Activated CD4-positive, alpha-beta T cell treated with anti-CD3 and anti-CD28 coated beads for 48 hours (primary cell): ENCODE measurements around the gene ALG2.
"Not testable (repeated sequence)": the region's sequence is repeated elsewhere in the genome, so short reads cannot be mapped to it uniquely, and the experiment has no call there.

Experiments
- DNase-seq: peaks from one replicate; pipeline ENCODE4 v3.0.0-alpha.2; 2020

The ALG2 gene

GRCh38 chr9:99237356-99237755 is 15.6 kb upstream of the ALG2 start:
- DNase-seq: no peak

- DNase-seq: peak; percentile 23
Observed at GRCh38 chr9:99235926-99236634, 14.3 kb upstream of the ALG2 start.

GRCh38 chr9:99235069-99235468 is 13.3 kb upstream of the ALG2 start:
- DNase-seq: no peak

GRCh38 chr9:99234618-99235017 is 12.9 kb upstream of the ALG2 start:
- DNase-seq: no peak

- DNase-seq: peak; percentile 56
Observed at GRCh38 chr9:99231711-99232110, 10.0 kb upstream of the ALG2 start.

- no peak for DNase-seq
Observed at GRCh38 chr9:99230206-99230605, 8.5 kb upstream of the ALG2 start.

GRCh38 chr9:99226054-99226453 is 4.3 kb upstream of the ALG2 start:
- no peak for DNase-seq

GRCh38 chr9:99224445-99224844 is 2.7 kb upstream of the ALG2 start:
- no peak for DNase-seq

GRCh38 chr9:99222416-99223270 is 901 bp upstream of the ALG2 start:
- DNase-seq: no peak

- no peak for DNase-seq
Observed at GRCh38 chr9:99221266-99221620, 499 bp downstream of the ALG2 start.

GRCh38 chr9:99220011-99220410 is 1.7 kb downstream of the ALG2 start:
- no peak for DNase-seq

GRCh38 chr9:99216073-99216472 is 5.7 kb downstream of the ALG2 start:
- DNase-seq: no peak

- DNase-seq: no peak
Observed at GRCh38 chr9:99213197-99213596, 8.5 kb downstream of the ALG2 start.

- DNase-seq: peak; percentile 13
Observed at GRCh38 chr9:99211746-99212145, 10.0 kb downstream of the ALG2 start.

- DNase-seq: no peak
Observed at GRCh38 chr9:99210572-99210971, 11.2 kb downstream of the ALG2 start.

GRCh38 chr9:99201603-99202002 is 20.1 kb downstream of the ALG2 start:
- DNase-seq: no peak

GRCh38 chr9:99199938-99200539 is 21.7 kb downstream of the ALG2 start:
- DNase-seq: no peak

GRCh38 chr9:99197987-99198386 is 23.8 kb downstream of the ALG2 start:
- DNase-seq: no peak

- no peak for DNase-seq
Observed at GRCh38 chr9:99197124-99197630, 24.6 kb downstream of the ALG2 start.

- DNase-seq: not testable (repeated sequence)
Observed at GRCh38 chr9:99196484-99196883, 25.3 kb downstream of the ALG2 start.

GRCh38 chr9:99193466-99193821 is 28.3 kb downstream of the ALG2 start:
- DNase-seq: no peak

GRCh38 chr9:99192786-99193465 is 28.8 kb downstream of the ALG2 start:
- no peak for DNase-seq

- DNase-seq: no peak
Observed at GRCh38 chr9:99190597-99191283, 31.0 kb downstream of the ALG2 start.
